HG02970 (cell line): ENCODE results near the gene ARL6IP5.

Experiments
- ATAC-seq: cut with Tn5 transposase; IDR thresholded peaks from one replicate; pipeline ENCODE4 v1.9.1; 2021; ENCODE audit warnings: mild to moderate bottlenecking, moderate library complexity, moderate number of reproducible peaks; ENCODE audit not compliant: unreplicated experiment, low FRiP score

Gene ARL6IP5, protein sequence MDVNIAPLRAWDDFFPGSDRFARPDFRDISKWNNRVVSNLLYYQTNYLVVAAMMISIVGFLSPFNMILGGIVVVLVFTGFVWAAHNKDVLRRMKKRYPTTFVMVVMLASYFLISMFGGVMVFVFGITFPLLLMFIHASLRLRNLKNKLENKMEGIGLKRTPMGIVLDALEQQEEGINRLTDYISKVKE

DNA sequence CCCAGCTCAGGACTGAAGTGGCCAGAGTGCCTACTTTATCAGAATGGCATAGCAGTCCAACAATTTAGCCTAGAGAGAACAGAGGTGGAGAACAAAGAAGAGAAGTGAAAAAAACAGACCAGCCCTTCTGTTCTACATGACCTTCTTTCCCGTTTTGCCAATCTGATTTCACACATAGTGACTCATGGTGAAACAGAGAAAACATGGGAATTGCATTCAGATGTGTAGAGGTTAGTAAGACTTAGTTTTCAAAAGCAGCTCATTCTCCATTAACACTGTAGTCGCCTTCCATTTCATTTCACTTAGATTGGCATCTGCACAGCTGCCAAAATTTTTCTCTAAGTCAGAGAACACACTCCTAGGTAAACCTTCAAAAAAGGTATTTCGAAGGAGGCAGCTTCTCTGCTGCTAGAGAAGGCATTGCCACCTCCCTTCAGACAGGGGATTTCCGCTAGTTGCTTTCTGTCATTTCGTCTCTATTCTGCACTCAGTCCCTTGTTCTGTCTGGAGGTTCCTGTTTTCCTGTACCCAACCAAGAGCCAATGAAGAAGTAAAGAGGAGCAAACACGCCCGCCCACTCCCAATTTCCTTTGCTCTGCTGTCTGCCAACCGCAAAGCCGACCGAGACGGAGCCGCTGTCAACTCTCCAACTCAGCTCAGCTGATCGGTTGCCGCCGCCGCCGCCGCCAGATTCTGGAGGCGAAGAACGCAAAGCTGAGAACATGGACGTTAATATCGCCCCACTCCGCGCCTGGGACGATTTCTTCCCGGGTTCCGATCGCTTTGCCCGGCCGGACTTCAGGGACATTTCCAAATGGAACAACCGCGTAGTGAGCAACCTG is at the start of gene ARL6IP5:
ARL6IP5 (plus strand) TSS at position 612 of the 842 bp plus-strand sequence; CDS start at position 723, 111 bp downstream.
- peak; percentile 53 for ATAC-seq

DNA sequence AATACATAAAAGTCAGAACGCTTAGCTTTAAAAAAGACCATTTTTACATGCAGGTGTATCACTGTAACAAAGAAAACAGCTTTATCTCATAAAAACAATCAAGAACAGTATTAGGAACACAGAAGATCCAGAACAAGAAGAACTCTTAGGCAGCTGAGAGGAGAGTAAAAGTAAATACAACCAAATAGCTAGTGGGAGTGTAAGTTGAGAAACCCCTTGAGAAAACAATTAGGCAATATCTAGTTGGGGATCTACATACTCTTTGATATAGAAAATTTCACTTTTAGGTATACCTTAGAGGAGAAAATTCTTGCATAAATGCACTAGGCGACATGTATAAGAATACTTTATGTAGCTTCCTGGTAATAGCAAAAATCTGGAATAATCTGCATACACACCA is 40.1 kb upstream of the ARL6IP5 start:
- no peak for ATAC-seq

DNA sequence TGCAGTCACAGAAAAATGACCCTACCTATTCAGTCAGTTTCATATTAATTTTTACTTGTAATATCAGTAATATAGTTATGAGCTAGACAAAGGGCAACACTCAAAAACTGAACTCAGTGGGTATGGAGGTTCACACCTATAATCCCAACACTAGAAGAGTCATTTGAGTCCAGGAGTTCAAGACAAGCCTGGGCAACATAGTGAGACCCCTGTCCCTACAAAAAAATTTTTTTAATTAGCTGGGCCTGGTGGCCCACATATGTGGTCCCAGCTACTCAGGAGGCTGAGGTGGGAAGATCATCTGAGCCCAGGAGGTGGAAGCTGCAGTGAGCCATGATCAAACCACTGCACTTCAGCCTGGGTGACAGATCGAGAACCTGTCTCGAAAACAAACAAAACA is 35.7 kb upstream of the ARL6IP5 start:
- no peak for ATAC-seq

DNA sequence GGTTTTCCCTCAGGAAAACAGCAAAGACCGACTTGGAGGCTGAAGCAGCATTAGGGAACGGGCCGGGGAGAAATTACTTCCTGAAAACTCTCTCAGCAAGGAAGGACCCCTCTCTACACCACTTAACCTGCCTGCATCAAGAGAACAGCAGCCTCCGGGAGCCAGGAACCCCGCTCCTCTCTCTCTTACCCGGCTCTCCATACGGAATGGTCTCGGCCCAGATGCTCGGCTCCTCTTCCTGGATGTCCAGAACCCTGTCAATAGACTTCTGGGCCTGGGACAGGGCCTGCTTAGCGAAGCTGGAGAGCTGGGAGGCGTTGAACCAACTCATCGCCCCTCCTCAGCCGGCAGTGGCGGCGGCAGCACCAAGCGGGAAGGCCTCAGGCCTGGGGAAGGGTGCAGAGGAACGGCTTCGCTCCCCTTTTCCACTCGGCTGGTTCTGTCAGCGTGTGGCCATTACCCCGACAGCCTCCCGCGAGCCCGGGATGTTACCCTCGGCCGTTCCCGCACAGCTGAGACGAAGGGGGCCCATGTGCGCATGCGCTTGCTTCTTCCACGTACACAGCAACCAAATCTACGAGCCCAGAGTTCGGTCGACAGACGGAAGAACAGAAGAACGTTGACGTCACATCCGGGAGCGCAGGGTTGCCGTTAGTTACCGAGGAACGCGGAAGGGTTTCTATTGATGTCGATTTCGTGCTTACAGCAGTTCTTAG is 32.8 kb upstream of the ARL6IP5 start, which contains the start of gene TMF1:
TMF1 (minus strand) TSS at position 578 of the 716 bp plus-strand sequence; CDS start at position 331, 247 bp downstream.
- ATAC-seq, result peak; percentile 98

DNA sequence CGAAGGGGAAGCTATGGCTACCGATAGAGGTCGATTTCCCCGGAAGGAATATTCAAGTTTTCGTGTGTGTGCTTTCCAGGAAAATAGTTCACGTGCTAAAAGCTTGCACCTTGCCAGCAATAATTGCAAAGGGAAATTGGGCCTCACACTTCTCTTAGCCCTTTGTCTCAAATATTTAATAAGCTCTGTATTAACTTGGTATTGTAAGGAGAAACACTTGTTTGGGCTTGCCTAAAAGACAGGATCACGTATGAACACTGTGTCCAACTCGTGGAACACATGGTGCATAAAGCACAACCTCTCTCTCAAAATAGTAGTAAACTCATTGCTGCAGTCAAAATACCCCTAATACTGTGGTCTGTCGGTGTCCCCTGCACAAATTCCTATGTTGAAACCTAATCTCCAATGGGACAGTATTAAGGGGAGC is 32.3 kb upstream of the ARL6IP5 start:
- no peak for ATAC-seq

DNA sequence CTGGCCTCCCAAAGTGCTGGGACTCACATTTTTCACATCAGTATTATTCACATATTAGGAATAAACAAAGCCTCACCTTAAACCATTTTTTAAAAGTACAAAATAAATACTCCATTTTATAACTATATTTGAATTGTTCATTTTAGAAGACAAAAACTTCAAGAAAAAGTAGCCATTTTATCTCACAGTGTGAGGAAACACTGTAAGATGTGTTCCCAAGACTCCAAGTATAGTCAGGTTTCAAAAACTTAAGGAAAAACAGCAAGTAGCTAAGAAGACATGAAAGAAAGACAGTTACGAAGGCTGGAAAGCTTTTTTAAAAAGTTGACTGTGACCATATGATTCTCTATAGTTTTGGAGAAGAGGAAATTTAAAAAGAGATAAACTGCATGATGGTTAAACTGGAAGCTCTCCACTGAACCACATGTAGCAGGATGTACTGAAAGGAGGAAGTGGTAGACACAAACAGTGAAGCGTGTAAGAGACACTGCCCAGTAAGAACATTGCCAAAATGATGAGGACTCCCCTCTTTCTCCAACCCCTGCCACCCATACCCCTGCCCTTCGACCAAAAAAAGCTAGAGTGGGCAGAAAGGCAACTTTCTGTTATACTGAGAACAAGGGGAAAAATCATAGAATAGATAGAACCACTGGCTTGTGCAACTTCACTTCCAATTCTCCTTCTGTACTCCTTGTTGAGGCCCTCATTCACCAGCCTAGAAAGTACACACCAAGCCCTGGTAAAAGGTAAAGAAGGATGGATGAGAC is 26.4 kb upstream of the ARL6IP5 start:
- ATAC-seq, result peak; percentile 55

DNA sequence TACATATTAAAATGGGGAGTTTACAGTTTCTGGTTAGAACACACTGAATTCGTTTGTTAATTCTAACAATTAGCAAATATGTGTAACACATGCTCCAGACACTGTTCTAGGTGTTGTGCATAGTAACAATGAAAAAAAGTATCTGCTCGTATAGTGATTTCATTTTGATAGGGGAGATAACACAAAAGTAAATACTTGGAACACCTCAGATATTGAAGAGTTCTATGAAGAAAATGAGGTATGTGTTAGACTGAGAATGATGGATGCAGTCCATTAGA is 25.9 kb upstream of the ARL6IP5 start:
- no peak for ATAC-seq

DNA sequence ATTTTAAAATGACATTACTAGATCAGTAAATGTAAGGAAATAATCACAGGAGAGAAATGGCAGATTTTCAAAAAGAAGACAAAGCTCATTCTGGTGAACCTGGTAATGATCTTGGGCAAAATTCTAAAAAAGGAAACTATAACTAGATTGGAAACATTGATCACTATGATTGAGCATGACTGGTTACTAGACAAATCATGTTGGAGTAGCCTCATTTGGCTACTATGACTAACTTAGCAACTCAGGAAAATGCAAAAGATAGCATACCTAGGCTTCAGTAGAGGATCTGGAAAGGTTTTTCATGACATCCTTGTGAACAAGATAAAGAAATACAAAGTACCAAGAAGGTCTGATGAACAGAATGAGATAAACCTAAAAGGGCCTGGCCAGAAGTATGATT is 25.0 kb upstream of the ARL6IP5 start:
- ATAC-seq, result no peak

DNA sequence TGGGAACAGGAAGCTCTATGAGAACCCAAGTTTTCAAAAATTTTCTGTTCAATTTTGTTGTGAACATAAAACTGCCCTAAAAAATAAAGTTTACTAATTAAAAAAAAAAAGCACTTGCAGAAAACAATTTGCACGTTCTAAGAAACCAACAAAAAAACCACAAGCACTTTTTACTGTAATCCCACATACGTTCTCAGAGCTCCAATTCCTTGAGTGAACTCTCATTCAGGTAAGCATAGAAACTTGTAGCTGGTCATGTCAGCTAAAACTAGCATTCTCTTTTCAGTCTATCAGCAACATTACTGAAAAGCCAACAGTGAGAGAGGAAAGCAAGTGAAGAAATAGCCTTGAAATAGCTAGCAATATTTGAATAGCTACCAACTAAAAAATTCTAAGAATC is 21.1 kb upstream of the ARL6IP5 start:
- ATAC-seq, result no peak

DNA sequence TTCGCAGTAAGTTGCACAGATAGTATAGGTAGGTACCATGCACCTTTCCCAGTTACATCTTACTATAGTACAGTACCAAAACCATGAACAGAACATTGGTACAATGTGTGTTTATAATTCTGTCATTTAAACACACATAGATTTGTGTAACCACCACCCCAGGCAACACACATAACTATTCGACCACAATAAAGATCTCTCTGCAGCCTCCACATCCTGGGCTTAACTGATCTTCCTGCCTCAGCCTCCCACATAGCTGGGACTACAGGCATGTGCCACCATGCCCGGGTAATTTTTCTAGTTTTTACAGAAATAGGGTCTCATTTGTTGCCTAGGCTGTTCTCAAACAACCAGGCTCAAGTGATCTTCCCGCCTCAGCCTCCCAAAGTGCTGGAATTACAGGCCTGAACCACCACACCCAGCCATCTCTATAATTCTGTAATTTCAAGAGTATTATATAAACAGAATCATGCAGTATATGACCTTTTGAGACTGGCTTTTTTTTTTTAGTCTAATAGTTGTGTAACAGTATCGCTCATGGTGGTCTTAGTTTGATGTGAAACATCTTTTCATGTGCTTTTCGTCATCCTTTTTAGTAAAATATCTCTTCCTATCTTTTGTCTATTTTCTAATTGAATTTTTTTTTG is 19.3 kb upstream of the ARL6IP5 start:
- ATAC-seq, result no peak

DNA sequence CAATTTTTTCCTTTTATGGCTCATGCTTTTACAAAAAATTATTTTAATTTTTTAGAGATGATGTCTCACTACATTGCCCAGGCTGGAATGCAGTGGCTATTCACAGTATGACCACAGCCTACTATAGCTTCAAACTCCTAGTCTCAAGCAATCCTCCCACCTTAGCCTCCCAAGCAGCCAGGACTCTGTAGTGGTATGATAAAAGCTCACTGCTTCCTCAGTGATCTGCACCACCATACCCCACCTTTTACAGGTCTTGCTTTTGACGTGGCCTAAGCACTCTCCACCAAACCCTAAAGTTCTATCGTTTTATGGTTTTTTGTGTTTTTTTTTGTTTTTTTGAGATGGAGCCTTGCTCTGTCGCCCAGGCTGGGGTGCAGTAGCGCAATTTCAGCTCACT is 18.6 kb upstream of the ARL6IP5 start:
- ATAC-seq, result no peak

DNA sequence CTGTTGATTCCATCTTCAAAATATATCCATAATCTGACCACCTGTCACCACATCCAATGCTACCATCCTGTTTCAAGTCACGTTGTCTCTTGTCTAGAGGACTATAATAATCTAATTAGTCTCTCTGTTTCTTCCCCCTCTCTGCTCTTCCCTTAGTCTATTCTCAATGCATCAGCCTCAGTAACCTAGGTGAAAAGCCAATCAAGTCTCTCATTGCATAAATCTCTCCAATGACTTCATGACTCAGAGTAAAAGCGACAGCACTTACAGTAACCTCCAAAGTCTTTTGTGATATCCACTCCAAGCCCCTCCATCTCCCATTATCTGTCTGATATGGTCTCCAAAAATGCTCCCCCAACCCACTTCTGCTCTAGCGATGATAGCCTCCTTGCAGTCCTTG is 11.8 kb upstream of the ARL6IP5 start:
- ATAC-seq, result no peak

DNA sequence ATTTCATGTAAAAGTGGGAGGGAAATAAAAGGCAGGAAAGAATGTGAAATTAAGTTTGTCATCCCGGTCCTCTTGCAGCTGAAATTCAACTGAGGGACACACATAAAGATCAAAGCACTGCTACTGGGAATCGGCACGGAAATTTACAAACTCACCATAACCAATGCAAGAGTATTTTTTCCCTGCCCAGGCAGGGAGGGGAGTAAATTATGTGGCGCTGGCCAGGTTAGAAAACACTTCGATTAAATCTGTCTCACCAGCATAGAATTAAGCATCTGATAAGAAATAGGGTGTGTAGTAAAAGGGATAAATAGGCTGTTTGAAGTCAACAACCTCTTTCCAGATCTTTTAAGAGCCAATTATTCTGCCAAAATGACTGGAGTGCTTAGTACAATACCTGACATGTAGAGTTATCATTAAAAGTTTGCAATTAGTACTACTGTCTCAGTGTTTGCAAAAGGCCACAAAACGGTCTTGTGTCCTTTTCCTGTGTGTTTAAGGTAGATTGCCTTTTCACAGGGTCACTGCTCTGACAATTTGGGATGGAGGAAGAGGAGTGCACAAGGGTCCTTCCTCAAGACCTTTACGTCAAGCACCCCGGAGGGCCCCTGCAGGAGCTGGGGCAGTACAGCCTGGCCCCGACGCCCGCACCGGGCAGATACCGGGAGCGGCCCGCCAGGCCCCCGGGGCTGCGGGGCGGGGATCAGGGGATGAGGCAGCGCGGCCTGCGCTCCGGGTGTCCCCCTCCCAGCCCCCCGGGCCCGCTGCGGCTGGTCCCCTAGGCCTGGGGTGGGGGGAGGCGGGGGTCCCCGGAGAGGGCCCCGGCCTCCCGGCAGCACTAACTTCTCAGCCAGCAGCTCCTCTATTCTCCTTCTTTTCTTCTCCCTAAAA is 5.2 kb upstream of the ARL6IP5 start:
- ATAC-seq, result no peak

DNA sequence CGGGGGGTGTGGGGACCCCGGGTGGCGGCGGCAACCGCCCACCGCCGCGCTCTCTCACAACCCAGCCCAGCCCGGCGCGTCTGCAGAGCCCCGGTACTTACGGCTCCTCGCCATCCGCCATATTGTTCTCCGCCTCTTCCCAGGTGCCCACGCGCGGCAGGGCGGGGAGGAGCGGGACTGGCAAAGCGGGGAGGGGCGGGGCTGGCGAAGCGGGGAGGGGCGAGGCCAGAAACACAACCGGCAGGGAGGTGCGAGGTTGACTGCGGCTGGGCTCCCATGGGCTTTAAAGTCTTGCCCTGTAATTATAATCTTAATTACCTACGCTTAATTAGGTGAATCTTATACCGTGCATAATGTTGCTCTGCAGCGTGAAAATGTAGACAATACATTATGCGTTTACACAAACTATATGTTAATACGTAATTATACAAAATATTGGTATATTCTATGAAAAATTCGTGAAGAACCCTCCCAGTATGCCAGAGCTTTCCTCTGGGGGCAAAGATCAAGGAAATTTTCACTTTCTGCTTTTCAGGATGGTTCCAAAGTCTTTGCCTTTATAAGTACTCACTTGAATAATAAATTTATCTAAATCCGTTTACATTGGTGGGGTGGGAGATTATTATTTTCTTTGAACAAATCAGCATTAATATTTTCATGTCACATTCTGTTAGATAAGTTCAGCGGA is 4.4 kb upstream of the ARL6IP5 start, which contains the start of gene UBA3:
UBA3 (minus strand) TSS at position 133 of the 688 bp plus-strand sequence; CDS start at position 121, 12 bp downstream.
- peak; percentile 60 for ATAC-seq

DNA sequence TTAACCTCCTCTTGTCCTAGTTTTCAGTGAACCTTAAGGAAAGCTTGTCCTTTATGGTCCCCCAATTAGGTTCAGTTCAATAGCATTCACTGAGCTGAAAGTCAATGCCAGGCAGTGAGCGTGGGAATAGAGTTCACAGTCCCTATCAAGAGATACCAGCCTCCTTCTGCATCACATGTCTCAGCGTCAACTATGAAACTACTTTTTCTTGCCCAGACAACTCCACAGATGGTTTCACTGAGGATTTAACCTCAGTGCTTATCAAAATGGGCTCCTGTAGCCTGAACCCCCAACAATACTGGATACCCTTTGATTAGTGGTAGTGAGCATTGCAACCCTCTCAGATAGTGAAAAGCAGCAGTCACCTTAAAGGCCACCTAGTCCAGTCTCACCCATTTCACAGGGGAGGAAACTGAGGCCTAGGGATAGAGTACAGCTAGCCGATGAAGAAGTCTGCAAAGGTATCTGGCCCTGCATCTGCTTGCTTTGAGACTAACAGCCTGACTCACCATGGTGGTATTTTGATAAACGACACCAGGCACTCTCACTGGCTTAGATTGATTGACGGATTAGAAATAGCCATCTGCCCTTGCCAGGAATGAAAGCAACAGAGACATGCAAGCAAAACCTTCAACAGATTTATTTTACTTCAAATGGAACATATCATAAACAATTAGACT is 3.0 kb upstream of the ARL6IP5 start:
- no peak for ATAC-seq

DNA sequence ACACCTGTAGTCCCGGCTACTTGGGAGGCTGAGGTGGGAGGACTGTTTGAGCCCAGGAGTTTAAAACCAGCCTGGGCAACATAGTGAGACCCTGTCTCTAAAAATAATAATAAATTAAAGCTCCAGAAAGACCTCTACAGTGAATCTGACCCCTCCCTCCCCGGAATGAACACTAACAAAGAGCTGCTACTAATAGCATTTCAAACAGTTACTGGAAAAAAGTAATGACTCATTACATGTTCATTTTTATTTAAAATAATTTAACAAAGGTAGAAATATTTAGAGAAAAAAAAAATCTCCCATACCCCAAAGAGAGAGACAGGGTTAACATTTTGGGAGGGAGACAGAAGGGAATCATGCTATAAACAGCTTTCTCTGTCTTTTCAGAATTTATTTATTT is 2.4 kb upstream of the ARL6IP5 start:
- no peak for ATAC-seq

DNA sequence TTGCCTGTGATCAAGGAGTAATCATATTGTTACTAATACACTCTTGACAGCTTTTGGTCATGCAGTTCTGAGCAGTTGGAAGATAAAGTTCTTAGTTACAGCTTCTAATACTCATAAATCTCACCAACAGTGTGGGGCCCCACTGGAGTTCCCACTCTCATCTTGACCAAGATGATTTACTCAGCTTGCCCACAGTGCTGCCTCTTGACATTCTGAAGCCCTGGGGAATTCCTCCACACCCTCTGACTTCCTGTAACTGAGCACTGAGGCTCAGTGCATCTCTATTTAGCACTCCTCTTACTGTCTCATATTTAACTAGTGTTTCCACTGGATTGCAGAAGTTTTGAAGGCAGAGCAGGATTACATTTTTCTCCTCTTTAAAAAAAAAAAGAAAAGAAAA is 1.9 kb upstream of the ARL6IP5 start:
- ATAC-seq, result peak; percentile 41
